GM12892 (cell line): ENCODE results near the gene TLR6.

Experiments
- POLR2A ChIP-seq: IDR thresholded peaks from 2 replicates; pipeline ENCODE4 v1.6.1; 2011; ENCODE audit warnings: low read depth, low read length, control low read depth
- POLR2AphosphoS5 ChIP-seq: IDR thresholded peaks from 2 replicates; pipeline ENCODE4 v1.6.1; 2011; ENCODE audit warnings: low read depth, low read length, control low read depth

- TF ChIP-seq POLR2A (no peak), POLR2AphosphoS5 (no peak)
Measured at GRCh38 chr4:38802561-38803355, 53.9 kb downstream of the TLR6 start.
